ENCODE results near the gene OR52W1.

GRCh38 chr11:6199174-6199810 lies at the start of gene OR52W1:
- TF ChIP-seq POLR2AphosphoS5 (IDR thresholded peaks at IDR 0.05; ENCODE audit: low read depth, low read length) (no peak), CEBPB (IDR thresholded peaks at IDR 0.05; ENCODE audit: low read depth) (no peak), EGR1 (IDR thresholded peaks at IDR 0.05; ENCODE audit: low read depth) (no peak), CTCF (IDR thresholded peaks at IDR 0.05 in 2 of 3, conservative IDR thresholded peaks at IDR 0.05 in 1 of 3; ENCODE audit: borderline replicate concordance in 1 of 3, insufficient read depth in 1 of 3, low read depth in 2 of 3, low read length in 2 of 3) (no peak), REST (IDR thresholded peaks at IDR 0.05; ENCODE audit: low read depth) (no peak), EZH2 (IDR thresholded peaks at IDR 0.05) (no peak), POLR2A (IDR thresholded peaks at IDR 0.05; ENCODE audit: borderline replicate concordance, extremely low read depth, insufficient read depth, insufficient read length) (no peak)
- TF ChIP-seq, protein P1, sequence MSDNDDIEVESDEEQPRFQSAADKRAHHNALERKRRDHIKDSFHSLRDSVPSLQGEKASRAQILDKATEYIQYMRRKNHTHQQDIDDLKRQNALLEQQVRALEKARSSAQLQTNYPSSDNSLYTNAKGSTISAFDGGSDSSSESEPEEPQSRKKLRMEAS (IDR thresholded peaks at IDR 0.05), result no peak

Measured in HCT116 (cell line).